Measurements from ENCODE around the gene COL5A3.

- no peak for TF ChIP-seq CTCF (conservative IDR thresholded peaks at IDR 0.05 in 1 of 2, IDR thresholded peaks at IDR 0.05 in 1 of 2; ENCODE audit: extremely low read depth in 1 of 2, insufficient read depth in 1 of 2, low read depth in 1 of 2, low read length in 2 of 2)
- TF ChIP-seq EZH2 (IDR thresholded peaks at IDR 0.05; ENCODE audit: borderline replicate concordance, low read length), result no peak
Measured at GRCh38 chr19:9914001-9914314, 96.3 kb downstream of the COL5A3 start.
